SHP77 (cell line): ENCODE data around the gene SCGB1D1.
"Not testable (repeated sequence)": the region's sequence is repeated elsewhere in the genome, so short reads cannot be mapped to it uniquely, and the experiment has no call there.

Experiments
- DNase-seq, 2 experiments: peaks; one replicate each; lab custom pipeline; 2025; lab: John Stamatoyannopoulos, UW

Gene SCGB1D1

GRCh38 chr11:62166371-62166770 lies 23.6 kb upstream of the SCGB1D1 start:
- no peak for DNase-seq

GRCh38 chr11:62169448-62169847 lies 20.6 kb upstream of the SCGB1D1 start:
- no peak for DNase-seq

DNA sequence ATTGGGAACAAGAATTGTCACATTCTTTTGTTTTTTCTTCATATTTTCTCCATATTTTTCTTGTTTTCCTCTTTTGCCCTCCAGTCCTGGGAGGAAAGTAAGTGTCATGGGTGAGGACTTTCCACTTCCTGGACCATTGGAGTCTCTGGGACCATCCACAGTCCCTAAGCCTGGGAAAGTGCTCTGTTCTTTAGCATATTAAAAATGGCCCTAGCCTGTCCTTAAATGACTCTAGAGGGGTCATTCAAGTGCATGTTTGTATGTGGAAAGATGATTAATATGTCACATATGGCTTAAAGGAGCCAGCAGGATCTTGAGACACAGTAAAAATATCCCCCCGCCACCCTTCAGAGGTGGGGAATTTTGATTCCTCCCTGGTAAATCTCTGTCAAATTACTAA lies 20.1 kb upstream of the SCGB1D1 start:
- no peak for DNase-seq

DNA sequence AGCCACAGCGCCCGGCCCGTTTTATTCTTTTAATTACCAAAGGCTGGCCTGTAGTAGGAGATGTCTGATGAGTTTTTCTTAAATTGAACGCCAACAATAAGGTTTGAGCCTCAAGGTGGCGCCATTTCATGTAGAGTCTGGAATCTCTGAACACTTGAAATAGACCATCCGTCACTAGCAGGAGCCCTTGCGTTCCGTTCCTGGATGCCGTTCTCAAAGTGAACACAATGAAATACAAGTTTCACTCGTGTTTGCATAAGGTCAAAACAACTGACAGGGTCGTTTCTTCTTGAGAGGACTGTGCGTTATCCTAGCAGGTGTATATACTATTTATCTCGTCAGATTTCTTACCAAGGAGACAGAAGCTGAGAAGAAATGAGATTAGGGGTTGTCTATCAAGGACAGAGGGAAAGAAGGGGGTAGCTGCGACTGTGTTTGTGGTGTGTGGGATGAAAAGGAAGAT lies 18.7 kb upstream of the SCGB1D1 start:
- peak; percentile 67 to 73 for DNase-seq

DNA sequence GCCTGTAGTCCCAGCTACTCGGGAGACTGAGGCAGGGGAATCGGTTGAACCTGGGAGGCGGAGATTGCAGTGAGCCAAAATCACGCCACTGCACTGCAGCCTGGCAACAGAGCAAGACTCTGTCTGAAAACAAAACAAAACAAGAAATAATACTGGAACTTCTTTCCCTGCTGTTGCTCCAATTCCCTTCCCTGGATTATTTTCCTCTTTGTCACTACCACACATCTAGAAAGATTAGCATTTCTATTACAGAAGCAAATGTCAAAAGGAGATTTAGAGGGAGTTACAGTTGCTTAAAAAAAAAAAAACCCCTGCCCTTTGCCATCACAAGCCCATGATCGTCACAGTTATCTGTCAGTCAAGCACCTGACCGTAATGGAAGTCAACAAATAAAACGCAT lies 17.7 kb upstream of the SCGB1D1 start:
- no peak for DNase-seq

DNA sequence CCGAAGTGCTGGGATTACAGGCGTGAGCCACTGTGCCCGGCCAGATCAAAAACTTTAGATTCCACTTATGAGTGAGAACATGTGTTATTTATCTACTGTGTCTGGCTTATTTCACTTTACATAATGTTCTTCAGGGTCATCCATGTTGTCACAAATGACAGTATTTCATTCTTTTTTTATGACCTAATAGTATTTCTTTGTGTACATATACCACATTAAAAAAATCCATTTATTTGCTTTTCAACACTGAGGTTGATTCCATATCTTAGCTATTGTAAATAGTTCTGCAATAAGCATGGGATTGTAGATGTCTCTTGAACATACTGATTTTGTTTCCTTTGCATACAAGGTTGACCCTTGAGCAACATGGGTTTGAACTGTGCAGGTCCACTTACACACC lies 13.2 kb upstream of the SCGB1D1 start:
- DNase-seq = no peak

GRCh38 chr11:62179995-62180394 lies 10.0 kb upstream of the SCGB1D1 start:
- DNase-seq = no peak

DNA sequence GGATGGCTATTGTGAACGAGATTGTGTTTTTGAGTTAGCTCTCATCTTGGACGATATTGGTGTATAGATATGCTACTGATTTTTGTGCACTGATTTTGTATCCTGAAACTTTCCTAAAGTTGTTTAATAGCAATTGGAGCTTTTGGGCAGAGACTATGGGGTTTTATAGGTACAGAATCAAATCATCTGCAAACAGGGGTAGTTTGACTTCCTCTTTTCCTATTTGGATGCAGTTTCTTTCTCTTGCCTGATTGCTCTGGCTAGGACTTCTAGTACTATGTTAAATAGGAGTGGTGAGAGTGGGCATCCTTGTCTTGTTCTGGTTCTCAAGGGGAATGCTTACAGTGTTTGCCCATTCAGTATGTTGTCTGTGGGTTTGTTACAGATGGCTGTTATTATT lies 8.9 kb upstream of the SCGB1D1 start:
- DNase-seq = no peak

DNA sequence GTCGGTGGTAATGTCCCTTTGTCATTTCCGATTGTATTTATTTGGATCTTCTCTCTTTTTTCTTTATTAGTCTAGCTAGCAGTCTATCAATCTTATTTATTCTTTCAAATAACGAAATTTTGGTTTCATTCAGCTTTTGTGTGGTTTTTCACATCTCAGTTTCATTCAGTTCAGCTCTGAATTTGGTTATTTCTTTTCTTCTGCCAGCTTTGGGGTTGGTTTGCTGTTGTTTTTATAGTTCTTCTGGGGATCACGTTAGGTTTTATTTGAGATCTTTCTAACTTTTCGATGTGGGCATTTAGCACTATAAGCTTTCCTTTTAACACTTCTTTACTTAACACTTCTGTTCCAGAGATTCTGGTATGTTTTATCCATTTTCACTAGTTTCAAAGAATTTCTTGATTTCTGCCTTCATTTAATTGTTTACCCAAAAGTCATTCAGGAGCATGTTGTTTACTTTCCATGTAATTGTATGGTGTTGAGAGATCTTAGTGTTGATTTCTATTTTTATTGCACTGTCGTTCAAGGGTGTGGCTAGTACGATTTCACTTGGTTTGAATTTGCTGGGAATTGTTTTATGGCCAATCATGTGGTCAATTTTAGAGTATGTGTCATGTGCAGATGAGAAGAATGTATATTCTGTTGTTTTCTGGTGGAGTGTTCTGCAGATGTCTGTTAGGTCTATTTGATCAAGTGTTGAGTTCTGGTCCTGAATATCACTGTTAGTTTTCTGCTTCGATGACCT lies 7.7 kb upstream of the SCGB1D1 start:
- DNase-seq = no peak

DNA sequence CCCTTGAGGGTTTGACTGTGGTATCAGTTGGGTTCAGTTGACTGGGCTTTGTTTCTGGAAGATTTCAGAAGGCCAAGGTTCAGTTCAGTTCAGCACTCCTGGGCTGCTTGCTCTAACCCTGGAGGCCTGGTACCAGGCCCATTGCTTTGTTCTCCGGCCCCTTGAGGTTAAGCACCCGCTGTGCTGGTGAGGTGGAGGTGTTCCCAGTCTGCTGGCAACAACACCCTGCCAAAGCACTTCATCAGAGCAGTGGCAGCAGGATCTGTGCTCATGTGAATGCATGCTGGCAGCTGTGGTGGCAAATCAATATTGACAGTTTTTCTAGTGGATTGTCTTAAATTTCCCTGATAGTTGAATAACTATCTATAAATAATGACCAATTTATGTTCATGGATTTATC lies 3.8 kb upstream of the SCGB1D1 start:
- no peak for DNase-seq

DNA sequence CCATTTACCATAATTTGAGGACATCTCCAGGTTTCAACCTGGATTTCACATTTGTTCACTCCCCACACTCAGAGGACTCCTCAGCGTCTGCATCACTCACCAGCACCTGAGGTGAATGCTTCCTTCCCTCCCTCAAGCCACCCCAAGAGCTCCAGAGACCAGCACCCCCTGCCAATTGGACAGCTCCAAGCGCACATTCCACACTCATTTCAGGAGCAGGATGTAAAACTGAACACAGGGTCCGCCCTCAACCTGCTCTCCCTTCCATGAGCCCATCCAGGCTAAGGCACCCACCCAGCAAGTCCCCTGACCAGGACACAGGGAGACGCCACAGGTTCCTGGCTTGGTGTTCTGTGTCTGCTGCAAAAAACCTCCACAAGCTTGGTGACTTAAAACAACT lies 3.9 kb downstream of the SCGB1D1 start:
- DNase-seq = no peak

DNA sequence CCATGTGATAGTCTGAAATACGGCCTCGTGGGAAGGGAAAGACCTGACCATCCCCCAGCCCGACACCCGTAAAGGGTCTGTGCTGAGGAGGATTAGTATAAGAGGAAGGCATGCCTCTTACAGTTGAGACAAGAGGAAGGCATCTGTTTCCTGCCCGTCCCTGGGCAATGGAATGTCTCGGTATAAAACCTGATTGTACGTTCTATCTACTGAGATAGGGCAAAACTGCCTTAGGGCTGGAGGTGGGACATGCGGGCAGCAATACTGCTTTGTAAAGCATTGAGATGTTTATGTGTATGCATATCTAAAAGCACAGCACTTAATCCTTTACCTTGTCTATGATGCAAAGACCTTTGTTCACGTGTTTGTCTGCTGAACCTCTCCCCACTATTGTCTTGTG lies 5.0 kb downstream of the SCGB1D1 start:
- DNase-seq = not testable (repeated sequence)

GRCh38 chr11:62195945-62196344 lies 5.9 kb downstream of the SCGB1D1 start:
- DNase-seq = no peak

DNA sequence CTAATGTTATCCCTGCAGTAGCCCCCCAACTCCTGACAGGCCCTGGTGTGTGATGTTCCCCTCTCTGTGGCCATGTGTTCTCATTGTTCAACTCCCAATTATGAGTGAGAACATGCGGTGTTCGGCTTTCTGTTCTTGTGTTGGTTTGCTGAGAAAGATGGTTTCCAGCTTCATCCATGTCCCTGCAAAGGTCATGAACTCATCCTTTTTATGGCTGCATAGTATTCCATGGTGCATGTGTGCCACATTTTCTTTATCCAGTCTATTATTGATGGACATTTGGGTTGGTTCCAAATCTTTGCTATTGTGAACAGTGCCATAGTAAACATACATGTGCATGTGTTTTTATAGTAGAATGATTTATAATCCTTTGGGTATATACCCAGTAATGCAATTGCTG lies 7.4 kb downstream of the SCGB1D1 start:
- not testable (repeated sequence) for DNase-seq

- DNase-seq = peak in 1 of 2 experiments; percentile 25
Measured at GRCh38 chr11:62201376-62201775, 11.4 kb downstream of the SCGB1D1 start.

DNA sequence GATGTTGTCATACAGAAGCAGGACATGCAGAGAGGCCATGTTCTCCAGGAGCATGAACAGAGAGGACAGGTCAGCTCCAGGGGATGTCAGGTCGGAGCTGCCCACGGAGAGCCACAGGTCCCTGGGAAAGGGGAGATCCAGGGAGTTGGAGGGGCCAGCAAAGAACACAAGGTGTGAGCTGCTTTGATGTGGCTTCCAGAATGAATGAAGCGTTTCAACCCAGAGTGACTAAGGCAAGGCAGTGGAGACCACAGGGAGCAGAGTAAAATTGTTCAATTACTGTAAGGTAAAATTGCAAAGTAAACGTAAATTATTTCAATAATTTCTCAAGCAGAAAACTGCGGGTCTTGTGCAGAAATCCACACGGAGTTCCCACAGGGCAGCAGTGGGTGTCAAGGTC lies 12.9 kb downstream of the SCGB1D1 start:
- no peak for DNase-seq

- DNase-seq = no peak
Measured at GRCh38 chr11:62204430-62204829, 14.4 kb downstream of the SCGB1D1 start.

- DNase-seq = no peak
Measured at GRCh38 chr11:62205441-62205840, 15.4 kb downstream of the SCGB1D1 start.

DNA sequence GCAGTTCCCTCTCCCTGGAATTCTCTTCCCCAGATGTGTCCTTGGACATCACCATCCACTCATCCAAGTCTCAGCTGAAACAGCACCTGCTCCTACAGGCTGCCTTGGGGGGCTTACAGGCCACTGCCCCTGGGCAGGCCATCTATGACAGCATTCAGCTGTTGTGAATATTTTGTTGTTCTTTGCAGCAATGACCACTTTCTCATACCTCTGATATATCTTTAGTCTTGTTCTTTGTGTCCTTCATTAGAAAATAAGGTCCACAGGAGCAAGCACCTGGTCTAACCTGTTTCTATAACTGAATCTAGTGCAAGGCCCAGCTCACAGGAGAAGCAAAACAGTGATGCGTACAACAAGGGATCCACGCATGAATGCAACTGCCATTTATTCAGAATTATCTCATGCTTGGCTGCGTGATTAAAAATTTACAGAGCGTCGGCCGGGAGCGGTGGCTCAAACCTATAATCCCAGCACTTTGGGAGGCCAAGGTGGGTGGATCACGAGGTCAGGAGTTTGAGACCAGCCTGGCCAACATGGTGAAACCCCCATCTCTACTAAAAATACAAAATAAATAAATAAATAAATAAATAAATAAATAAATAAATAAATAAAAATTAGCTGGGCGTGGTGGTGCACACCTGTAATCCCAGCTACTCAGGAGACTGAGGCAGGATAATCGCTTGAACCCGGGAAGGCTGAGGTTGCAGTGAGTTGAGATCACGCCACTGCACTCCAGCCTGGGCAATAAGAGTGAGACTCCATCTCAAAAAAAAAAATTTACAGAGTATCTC lies 16.5 kb downstream of the SCGB1D1 start:
- not testable (repeated sequence) for DNase-seq

- DNase-seq = no peak
Measured at GRCh38 chr11:62208785-62209144, 18.7 kb downstream of the SCGB1D1 start.

- no peak for DNase-seq
Measured at GRCh38 chr11:62217191-62217748, 27.3 kb downstream of the SCGB1D1 start.

- DNase-seq = no peak
Measured at GRCh38 chr11:62221498-62221897, 31.5 kb downstream of the SCGB1D1 start.

- no peak for DNase-seq
Measured at GRCh38 chr11:62223095-62223494, 33.1 kb downstream of the SCGB1D1 start.
